ENCODE results near the gene SLC7A4. TPM values are rescaled to one million over a fixed set of nuclear protein-coding genes. Genes with fewer than 3 reads are reported as not detected.
A peak's percentile ranks its signal among the peaks of the same experiment; 100 is the strongest.

The SLC7A4 gene
- total and polyA plus RNA-seq, 2 of the 8 experiments (the other 6 are each of a cell fraction or from before 2014, with no cell fraction given): 0.92 TPM; not detected in 1

GRCh38 chr22:21031545-21032036, 770 bp downstream of the SLC7A4 start:
- no peak overlapping the region for H3K9ac ChIP-seq (replicated peaks in 1 of 4; ENCODE audit: extremely low read depth in 1 of 4, low read depth in 3 of 4, low read length in 3 of 4)
- FAIRE-seq (no peak), DNase-seq (ENCODE audit: low read depth in 1 of 2, low spot score in 2 of 2) (no peak)
- no peak overlapping the region for H3K23ac ChIP-seq (ENCODE audit: insufficient read length)
- H2BK15ac ChIP-seq (ENCODE audit: low read length): no peak overlapping the region; the same call in 1 of the 2 replicates
- H2AFZ ChIP-seq (ENCODE audit: low read length): peak overlapping the region; percentile 41; the same call in 1 of the 2 replicates
- peaks cover 9% of the 10 kb centered on the region; the same call in 1 of the 2 replicates for H3K23me2 ChIP-seq (ENCODE audit: low read depth, low read length)
- H3K56ac ChIP-seq (replicated peaks; ENCODE audit: insufficient read length, low read depth, low read length): no peak overlapping the region
- no peak overlapping the region for H4K5ac ChIP-seq (ENCODE audit: insufficient read length, low read depth, low read length)
- H2BK5ac ChIP-seq (ENCODE audit: low read depth, low read length): no peak overlapping the region
- H3K79me2 ChIP-seq (ENCODE audit: control insufficient read depth in 1 of 2, insufficient read depth in 2 of 2, low read length in 2 of 2): no peaks in the 10 kb centered on the region
- H2BK20ac ChIP-seq (ENCODE audit: low read length): no peak overlapping the region
- TF ChIP-seq POU5F1 (IDR thresholded peaks at IDR 0.05; ENCODE audit: low read depth, low read length): no peak
- TF ChIP-seq MAX (IDR thresholded peaks at IDR 0.05): no peak
- no peak for TF ChIP-seq SIRT6 (IDR thresholded peaks at IDR 0.05; ENCODE audit: low read length)
- TF ChIP-seq JUND (IDR thresholded peaks at IDR 0.05; ENCODE audit: low read length): no peak
- no peak for TF ChIP-seq EGR1 (IDR thresholded peaks at IDR 0.05; ENCODE audit: borderline replicate concordance, low read depth, low read length)
- TF ChIP-seq SIX5 (IDR thresholded peaks at IDR 0.05; ENCODE audit: low read depth, low read length): no peak
- ChIA-PET POLR2A (ENCODE audit: partially characterized antibody) (no interaction called here), CTCF (ENCODE audit: partially characterized antibody) (interaction anchor here (1.0 to 5.5 kb wide), 4 partner anchors 11 to 21 kb away, joined by 3 to 37 read pairs (median 4); partner anchors contain the start of gene P2RX6)
- H2AK5ac ChIP-seq (ENCODE audit: low read depth, low read length): no peak overlapping the region
- H3K9me3 ChIP-seq (ENCODE audit: insufficient read depth in 2 of 2, low read depth in 1 of 2, low read length in 1 of 2): no peaks in the 10 kb centered on the region
- peak overlapping the region; percentile 51 for H4K8ac ChIP-seq (ENCODE audit: extremely low read depth, insufficient read depth, low read length)
- peak overlapping the region; percentile 45 to 70 (median 49); a peak in 5 of 8 replicates for H3K4me3 ChIP-seq (ENCODE audit: extremely low read depth in 1 of 4, insufficient read depth in 2 of 4, low read depth in 3 of 4, low read length in 4 of 4)
- no peak overlapping the region for H2BK120ac ChIP-seq (replicated peaks; ENCODE audit: low read depth, low read length)
- no peak overlapping the region for H3K14ac ChIP-seq (ENCODE audit: insufficient read length)
- H3K36me3 ChIP-seq (ENCODE audit: control insufficient read depth in 2 of 4, insufficient read depth in 4 of 4, low read length in 3 of 4): no peaks in the 10 kb centered on the region
- peaks cover 0 to 4% (median 2%) of the 10 kb centered on the region in 4 experiments; a peak in 3 of 7 replicates for H3K4me1 ChIP-seq (replicated peaks in 1 of 4; ENCODE audit: control insufficient read depth in 3 of 4, insufficient read depth in 4 of 4, low read length in 3 of 4)
- H4K20me1 ChIP-seq (replicated peaks in 1 of 2; ENCODE audit: control insufficient read depth in 1 of 2, insufficient read depth in 2 of 2, low read length in 2 of 2): no peaks in the 10 kb centered on the region
- H3K79me1 ChIP-seq (ENCODE audit: low read depth, low read length): no peaks in the 10 kb centered on the region
- no peak overlapping the region for H3K4ac ChIP-seq (replicated peaks; ENCODE audit: insufficient read length, low read depth, low read length)
- no peak overlapping the region; the same call in 1 of the 2 replicates for H2BK12ac ChIP-seq (ENCODE audit: low read depth, low read length)
- no peak overlapping the region for H4K91ac ChIP-seq (replicated peaks; ENCODE audit: insufficient read length, low read length)
- H3K18ac ChIP-seq (ENCODE audit: extremely low read depth, low read length): 0 out of 2 replicates have a peak overlapping the region, but pooled peaks have one; percentile 32
- H3K27me3 ChIP-seq (replicated peaks in 1 of 4; ENCODE audit: control insufficient read depth in 3 of 4, extremely low read depth in 1 of 4, insufficient read depth in 3 of 4, low read length in 3 of 4): peaks cover 6 to 31% (median 26%) of the 10 kb centered on the region in 4 experiments
- H3K4me2 ChIP-seq (ENCODE audit: insufficient read depth in 1 of 2, low read depth in 2 of 2, low read length in 2 of 2): peak overlapping the region; percentile 65 to 78
- 87% methylated on average over 18 of the region's 18 CpGs; no CpG with 5 or more reads in 1 of the 2 experiments for WGBS, 2 experiments (ENCODE audit: extremely low coverage in 1 of 2, insufficient coverage in 1 of 2, insufficient read length in 1 of 2, insufficient replicate concordance in 2 of 2, low coverage in 1 of 2, low lambda C conversion rate in 2 of 2, missing lambda C conversion rate in 1 of 2)
- no peak overlapping the region for H3K27ac ChIP-seq (ENCODE audit: low read depth, low read length)

Measured in H1 (cell line).